Immature natural killer cell (primary cell): ENCODE measurements around the gene MOB2. TPM values are rescaled to one million over a fixed set of nuclear protein-coding genes. Genes with fewer than 3 reads are reported as not detected.

ENCODE experiments used
- DNase-seq, 3 donors: peaks; one replicate each; pipeline ENCODE4 v3.0.0; 2022; ENCODE audit warnings: mixed read lengths in 1 of 3
- H3K27ac Mint-ChIP-seq, 6 donors: one replicate each; pipeline ENCODE4 v1.8.0; 2020; ENCODE audit warnings: mixed read lengths in 6 of 6, mild to moderate bottlenecking in 5 of 6, inconsistent platforms in 4 of 6, moderate library complexity in 3 of 6
- H3K27me3 Mint-ChIP-seq, 3 donors: one replicate each; pipeline ENCODE4 v1.8.0; 2020 to 2021; ENCODE audit warnings: low read depth in 3 of 3, mild to moderate bottlenecking in 3 of 3, mixed read lengths in 3 of 3, moderate library complexity in 3 of 3, inconsistent platforms in 1 of 3
- H3K36me3 Mint-ChIP-seq, 3 donors: one replicate each; pipeline ENCODE4 v1.8.0; 2020; ENCODE audit warnings: mixed read lengths in 3 of 3, inconsistent platforms in 2 of 3, mild to moderate bottlenecking in 2 of 3
- H3K4me1 Mint-ChIP-seq, 2 donors: one replicate each; pipeline ENCODE4 v1.8.0; 2020; ENCODE audit warnings: inconsistent platforms in 2 of 2, mild to moderate bottlenecking in 2 of 2, mixed read lengths in 2 of 2, moderate library complexity in 1 of 2
- H3K4me3 Mint-ChIP-seq, 5 donors: one replicate each; pipeline ENCODE4 v1.8.0; 2020; ENCODE audit warnings: mild to moderate bottlenecking in 5 of 5, mixed read lengths in 5 of 5, inconsistent platforms in 3 of 5, moderate library complexity in 3 of 5
- H3K9me3 Mint-ChIP-seq, 6 donors: one replicate each; pipeline ENCODE4 v1.8.0; 2020; ENCODE audit warnings: mild to moderate bottlenecking in 6 of 6, mixed read lengths in 6 of 6, inconsistent platforms in 4 of 6, moderate library complexity in 3 of 6
- polyA plus RNA-seq, 3 donors: library from polyadenylated mRNA; unstranded; fragments of 300-500 nt; fragmentation: Illumina TruSeq; gene quantifications; one replicate each; pipeline ENCODE4 v1.2.3, GENCODE V29; 2021

Gene MOB2
- 10 to 100 TPM; 43.7 to 70.9 (median 68.8) TPM for polyA plus RNA-seq

- H3K27ac Mint-ChIP-seq, result peak within 1 kb of the TSS; percentile 20 to 71 (median 52)
- H3K36me3 Mint-ChIP-seq, result no peaks in the 10 kb centered on the region
- DNase-seq, result peak in 1 of 3 donors; percentile 15
- H3K27me3 Mint-ChIP-seq, result peaks cover 0 to 4% (median 2%) of the 10 kb centered on the region in 3 donors
- peak within 1 kb of the TSS in 4 of 5 donors; percentile 12 to 38 (median 30) for H3K4me3 Mint-ChIP-seq
- peaks cover 36 to 47% of the 10 kb centered on the region in 2 donors for H3K4me1 Mint-ChIP-seq
- no peaks in the 10 kb centered on the region for H3K9me3 Mint-ChIP-seq
Observed at GRCh38 chr11:1486054-1486825, at the start of gene MOB2. Gene MOB2, minus strand, starts transcription at chr11:1486779. Its CDS starts 223 bp downstream, at chr11:1486556.

GRCh38 chr11:1534682-1535081 is 48.1 kb upstream of the MOB2 start:
- Mint-ChIP-seq H3K36me3 (no peaks in the 10 kb centered on the region), H3K27ac (no peak overlapping the region), H3K4me3 (no peak overlapping the region), H3K27me3 (peaks cover 0 to 8% (median 4%) of the 10 kb centered on the region in 3 donors), H3K9me3 (peaks cover 0 to 3% (median 0%) of the 10 kb centered on the region in 6 donors), H3K4me1 (peaks cover 49 to 64% of the 10 kb centered on the region in 2 donors)
- DNase-seq, result no peak

GRCh38 chr11:1534171-1534570 is 47.6 kb upstream of the MOB2 start:
- H3K4me1 Mint-ChIP-seq, result peaks cover 55 to 69% of the 10 kb centered on the region in 2 donors
- H3K9me3 Mint-ChIP-seq, result peaks cover 0 to 3% (median 0%) of the 10 kb centered on the region in 6 donors
- peak overlapping the region in 2 of 6 donors; percentile 28 to 69 for H3K27ac Mint-ChIP-seq
- no peaks in the 10 kb centered on the region for H3K36me3 Mint-ChIP-seq
- no peak overlapping the region for H3K4me3 Mint-ChIP-seq
- DNase-seq, result no peak
- H3K27me3 Mint-ChIP-seq, result peaks cover 0 to 5% (median 4%) of the 10 kb centered on the region in 3 donors

- Mint-ChIP-seq H3K9me3 (peaks cover 0 to 3% (median 0%) of the 10 kb centered on the region in 6 donors), H3K36me3 (no peaks in the 10 kb centered on the region), H3K4me3 (no peak overlapping the region), H3K27me3 (peaks cover 2 to 5% (median 4%) of the 10 kb centered on the region in 3 donors), H3K27ac (no peak overlapping the region), H3K4me1 (peaks cover 60 to 76% of the 10 kb centered on the region in 2 donors)
- DNase-seq, result no peak
Observed at GRCh38 chr11:1533342-1533725, 46.8 kb upstream of the MOB2 start.

GRCh38 chr11:1532606-1533341 is 46.2 kb upstream of the MOB2 start:
- H3K4me1 Mint-ChIP-seq, result peaks cover 66 to 82% of the 10 kb centered on the region in 2 donors

GRCh38 chr11:1532014-1532586 is 45.5 kb upstream of the MOB2 start:
- peaks cover 64 to 82% of the 10 kb centered on the region in 2 donors for H3K4me1 Mint-ChIP-seq
- H3K27ac Mint-ChIP-seq, result no peak overlapping the region
- peaks cover 0 to 2% (median 2%) of the 10 kb centered on the region in 3 donors for H3K27me3 Mint-ChIP-seq
- peaks cover 0 to 3% (median 0%) of the 10 kb centered on the region in 6 donors for H3K9me3 Mint-ChIP-seq
- H3K4me3 Mint-ChIP-seq, result no peak overlapping the region
- no peaks in the 10 kb centered on the region for H3K36me3 Mint-ChIP-seq
- no peak for DNase-seq

More at GRCh38 chr11:1532606-1533341, 46.2 kb upstream of the MOB2 start:
- DNase-seq, result no peak
- Mint-ChIP-seq H3K27ac (peak overlapping the region in 2 of 6 donors; percentile 3 to 77), H3K36me3 (no peaks in the 10 kb centered on the region), H3K9me3 (peaks cover 0 to 3% (median 0%) of the 10 kb centered on the region in 6 donors), H3K27me3 (peaks cover under 1 to 3% (median 2%) of the 10 kb centered on the region in 3 donors), H3K4me3 (peak overlapping the region in 1 of 5 donors; percentile 33)

GRCh38 chr11:1531449-1532013 is 45.0 kb upstream of the MOB2 start:
- Mint-ChIP-seq H3K4me3 (no peak overlapping the region), H3K27me3 (peaks cover 0 to 2% (median 2%) of the 10 kb centered on the region in 3 donors), H3K4me1 (peaks cover 63 to 81% of the 10 kb centered on the region in 2 donors), H3K36me3 (no peaks in the 10 kb centered on the region), H3K27ac (peak overlapping the region in 1 of 6 donors; percentile 24), H3K9me3 (peaks cover 0 to 3% (median 0%) of the 10 kb centered on the region in 6 donors)
- no peak for DNase-seq

GRCh38 chr11:1530686-1531448 is 44.3 kb upstream of the MOB2 start:
- no peaks in the 10 kb centered on the region for H3K36me3 Mint-ChIP-seq
- no peak for DNase-seq
- H3K4me1 Mint-ChIP-seq, result peaks cover 66 to 80% of the 10 kb centered on the region in 2 donors
- no peak overlapping the region for H3K27ac Mint-ChIP-seq
- no peak overlapping the region for H3K4me3 Mint-ChIP-seq
- H3K27me3 Mint-ChIP-seq, result peaks cover 0 to 5% (median 3%) of the 10 kb centered on the region in 3 donors
- peaks cover 0 to 3% (median 0%) of the 10 kb centered on the region in 6 donors for H3K9me3 Mint-ChIP-seq

- no peak overlapping the region for H3K27ac Mint-ChIP-seq
- no peaks in the 10 kb centered on the region for H3K36me3 Mint-ChIP-seq
- peaks cover 63 to 77% of the 10 kb centered on the region in 2 donors for H3K4me1 Mint-ChIP-seq
Observed at GRCh38 chr11:1529774-1530173, 43.2 kb upstream of the MOB2 start.

GRCh38 chr11:1529286-1529685 is 42.7 kb upstream of the MOB2 start:
- H3K9me3 Mint-ChIP-seq, result peaks cover 0 to 3% (median 0%) of the 10 kb centered on the region in 6 donors
- peaks cover 61 to 72% of the 10 kb centered on the region in 2 donors for H3K4me1 Mint-ChIP-seq
- H3K36me3 Mint-ChIP-seq, result no peaks in the 10 kb centered on the region
- no peak overlapping the region for H3K4me3 Mint-ChIP-seq
- DNase-seq, result no peak
- H3K27ac Mint-ChIP-seq, result no peak overlapping the region
- H3K27me3 Mint-ChIP-seq, result peaks cover 0 to 5% (median 3%) of the 10 kb centered on the region in 3 donors

More at GRCh38 chr11:1529774-1530173, 43.2 kb upstream of the MOB2 start:
- Mint-ChIP-seq H3K9me3 (peaks cover 0 to 3% (median 0%) of the 10 kb centered on the region in 6 donors), H3K27me3 (peaks cover 0 to 5% (median 3%) of the 10 kb centered on the region in 3 donors), H3K4me3 (no peak overlapping the region)
- no peak for DNase-seq

GRCh38 chr11:1528710-1529109 is 42.1 kb upstream of the MOB2 start:
- peaks cover 62 to 71% of the 10 kb centered on the region in 2 donors for H3K4me1 Mint-ChIP-seq
- no peak for DNase-seq
- peaks cover 0 to 5% (median 5%) of the 10 kb centered on the region in 3 donors for H3K27me3 Mint-ChIP-seq
- H3K9me3 Mint-ChIP-seq, result peaks cover 0 to 3% (median 0%) of the 10 kb centered on the region in 6 donors
- no peaks in the 10 kb centered on the region for H3K36me3 Mint-ChIP-seq
- H3K27ac Mint-ChIP-seq, result no peak overlapping the region
- H3K4me3 Mint-ChIP-seq, result no peak overlapping the region

GRCh38 chr11:1526785-1527184 is 40.2 kb upstream of the MOB2 start:
- H3K27me3 Mint-ChIP-seq, result peaks cover 0 to 5% (median 4%) of the 10 kb centered on the region in 3 donors
- DNase-seq, result no peak
- no peaks in the 10 kb centered on the region for H3K36me3 Mint-ChIP-seq
- no peaks in the 10 kb centered on the region for H3K9me3 Mint-ChIP-seq
- peaks cover 67 to 73% of the 10 kb centered on the region in 2 donors for H3K4me1 Mint-ChIP-seq
- no peak overlapping the region for H3K27ac Mint-ChIP-seq
- no peak overlapping the region for H3K4me3 Mint-ChIP-seq
